ENCODE results near the gene FSIP1.

The FSIP1 gene

GRCh38 chr15:39720621-39721611 lies 61.7 kb downstream of the FSIP1 start:
- DNase-seq (ENCODE audit: low spot score): peak; percentile 13
- no peak for FAIRE-seq

GRCh38 chr15:39720081-39720480 lies 62.6 kb downstream of the FSIP1 start:
- DNase-seq (ENCODE audit: low spot score) (no peak), FAIRE-seq (no peak)

- FAIRE-seq (no peak), DNase-seq (ENCODE audit: low spot score) (no peak)
Measured at GRCh38 chr15:39719109-39719508, 63.5 kb downstream of the FSIP1 start.

- FAIRE-seq: no peak
- DNase-seq (ENCODE audit: low spot score): no peak
Measured at GRCh38 chr15:39717134-39717533, 65.5 kb downstream of the FSIP1 start.

GRCh38 chr15:39714251-39714650 lies 68.4 kb downstream of the FSIP1 start:
- FAIRE-seq: no peak
- DNase-seq (ENCODE audit: low spot score): no peak

- DNase-seq (ENCODE audit: low spot score): no peak
- FAIRE-seq: no peak
Measured at GRCh38 chr15:39713846-39714245, 68.8 kb downstream of the FSIP1 start.

GRCh38 chr15:39710681-39711080 lies 72.0 kb downstream of the FSIP1 start:
- FAIRE-seq: no peak
- DNase-seq (ENCODE audit: low spot score): no peak

GRCh38 chr15:39709941-39710340 lies 72.7 kb downstream of the FSIP1 start:
- no peak for FAIRE-seq
- DNase-seq (ENCODE audit: low spot score): no peak

- DNase-seq (ENCODE audit: low spot score) (no peak), FAIRE-seq (no peak)
Measured at GRCh38 chr15:39706206-39706605, 76.4 kb downstream of the FSIP1 start.

GRCh38 chr15:39704689-39705088 lies 78.0 kb downstream of the FSIP1 start:
- no peak for FAIRE-seq

GRCh38 chr15:39704235-39704634 lies 78.4 kb downstream of the FSIP1 start:
- FAIRE-seq: no peak
- DNase-seq (ENCODE audit: low spot score): no peak

More at GRCh38 chr15:39704689-39705088, 78.0 kb downstream of the FSIP1 start:
- DNase-seq (ENCODE audit: low spot score): no peak

- FAIRE-seq: no peak
Measured at GRCh38 chr15:39701988-39702387, 80.7 kb downstream of the FSIP1 start.

GRCh38 chr15:39700375-39700700 lies 82.3 kb downstream of the FSIP1 start:
- FAIRE-seq (no peak), DNase-seq (ENCODE audit: low spot score) (no peak)

More at GRCh38 chr15:39701988-39702387, 80.7 kb downstream of the FSIP1 start:
- DNase-seq (ENCODE audit: low spot score): no peak

- FAIRE-seq: no peak
- DNase-seq (ENCODE audit: low spot score): no peak
Measured at GRCh38 chr15:39699516-39700374, 82.9 kb downstream of the FSIP1 start.

- DNase-seq (ENCODE audit: low spot score): no peak
Measured at GRCh38 chr15:39698444-39699390, 83.9 kb downstream of the FSIP1 start.

GRCh38 chr15:39697509-39697908 lies 85.1 kb downstream of the FSIP1 start:
- FAIRE-seq (no peak), DNase-seq (ENCODE audit: low spot score) (no peak)

More at GRCh38 chr15:39698444-39699390, 83.9 kb downstream of the FSIP1 start:
- no peak for FAIRE-seq

GRCh38 chr15:39695793-39696192 lies 86.8 kb downstream of the FSIP1 start:
- no peak for DNase-seq (ENCODE audit: low spot score)
- no peak for FAIRE-seq

- no peak for DNase-seq (ENCODE audit: low spot score)
- FAIRE-seq: no peak
Measured at GRCh38 chr15:39692356-39693327, 90.0 kb downstream of the FSIP1 start.

GRCh38 chr15:39690881-39691634 lies 91.6 kb downstream of the FSIP1 start:
- FAIRE-seq: no peak

More at GRCh38 chr15:39690881-39691634, 91.6 kb downstream of the FSIP1 start:
- DNase-seq (ENCODE audit: low spot score): no peak

Measured in urothelium cell line (cell line).